DOHH2 (cell line): ENCODE data around the gene DUSP28.

Source experiments
- CTCF ChIP-seq: fragments of 200-600 bp; sonication (generic); IDR thresholded peaks from one replicate; pipeline ENCODE4 v1.5.1; 2014; ENCODE audit warnings: antibody characterized with exemption, mild to moderate bottlenecking, low read depth, low read length; ENCODE audit not compliant: poor library complexity, severe bottlenecking
- EZH2phosphoT487 ChIP-seq: fragments of 200-600 bp; sonication (generic); IDR thresholded peaks from 2 replicates; pipeline ENCODE4 v1.6.1; 2017; ENCODE audit warnings: borderline replicate concordance, mild to moderate bottlenecking, antibody characterized with exemption, low read length, moderate library complexity, mixed read lengths

- no peak for TF ChIP-seq CTCF
- no peak for TF ChIP-seq EZH2phosphoT487
Observed at GRCh38 chr2:240538031-240538780, 22.0 kb upstream of the DUSP28 start.
